Psoas muscle (tissue), 8 donors: ENCODE results near the gene ECI1. TPM values are rescaled to one million over a fixed set of nuclear protein-coding genes. Genes with fewer than 3 reads are reported as not detected.

Experiments
- ATAC-seq, 4 donors: fragments of 200-7000 bp; cut with Tn5 transposase; one replicate each; pipeline ENCODE4 v1.9.1; 2020; ENCODE audit warnings: moderate library complexity in 3 of 4, mild to moderate bottlenecking in 2 of 4
- DNase-seq, 2 donors: peaks; one replicate each; pipeline ENCODE4 v3.0.0-alpha.2; 2020
- H3K27ac ChIP-seq: fragments of 200-600 bp; one replicate; pipeline ENCODE4 v1.8.0; 2022
- H3K27me3 ChIP-seq, 3 donors: fragments of 200-600 bp in 1 of 3; one replicate each; pipeline versions ENCODE4 v1.6.1 to v1.8.0; 2013 to 2022; ENCODE audit warnings: low read length in 2 of 3, mild to moderate bottlenecking in 2 of 3, moderate library complexity in 1 of 3; ENCODE audit not compliant: insufficient read depth in 3 of 3
- H3K36me3 ChIP-seq, 2 donors: fragments of 200-600 bp in 1 of 2; one replicate each; pipeline versions ENCODE4 v1.6.1 to v1.8.0; 2013 to 2022; ENCODE audit warnings: low read depth in 1 of 2, mild to moderate bottlenecking in 1 of 2, moderate library complexity in 1 of 2; ENCODE audit not compliant: insufficient read depth in 1 of 2
- H3K4me1 ChIP-seq: fragments of 200-600 bp; one replicate; pipeline ENCODE4 v1.8.0; 2022
- H3K4me3 ChIP-seq: fragments of 200-600 bp; one replicate; pipeline ENCODE4 v1.8.0; 2022; ENCODE audit warnings: mild to moderate bottlenecking
- H3K9me3 ChIP-seq: fragments of 200-600 bp; one replicate; pipeline ENCODE4 v1.8.0; 2022
- CTCF ChIP-seq: fragments of 200-600 bp; IDR thresholded peaks from one replicate; pipeline ENCODE4 v1.8.0; 2022; ENCODE audit warnings: antibody characterized with exemption
- WGBS, 3 donors: extraction: QIAGEN DNeasy Blood & Tissue Kit; methylation state at CpG; one replicate each; pipeline versions ENCODE4 v1.1.6 to v1.1.7; 2013; 5-methylcytosine and 5-hydroxymethylcytosine counted together
- intact Hi-C, 2 donors: fragments of 100-400 bp; cut with DNase I; formaldehyde crosslinking; loops; one replicate each; pipeline versions ENCODE4 v1.11.0 to v1.14.2; 2022
- polyA plus RNA-seq, 3 donors: library from polyadenylated mRNA; stranded (reverse); fragments of 200-250 nt; gene quantifications; one replicate each; pipeline ENCODE4 v1.2.3, GENCODE V29; 2013
- total RNA-seq, 4 donors: library from RNA; stranded (reverse); fragmentation: NEBNext Ultra II Directional in 2 of 4; extraction: Animal tissue kit (Norgen Biotek cat#: 25700) in 2 of 4; gene quantifications; one replicate each; pipeline versions ENCODE4 v1.2.1 to v1.2.4, GENCODE V29; 2021 to 2023
- donor health status: healthy with polysubstance abuse.
- donor health status: DM: no; HTN: no; CAD: no; lungs with moderate emphysema.
- donor health status: Bipolar disorder and iron deficiency.
- donor health status: healthy.
- donor health status: DM: yes; HTN: yes; CAD: no.
- donor health status: DM: no; HTN: no; CAD: no.
- donor health status: DM: no; HTN: no; CAD: no.
- donor health status: DM: yes; HTN: yes; CAD: no.

Gene ECI1
- total and polyA plus RNA-seq, 7 donors, result 81.7 to 205 (median 138) TPM

GRCh38 chr16:2250652-2251295, 613 bp downstream of the ECI1 start:
- intact Hi-C loops, result loop anchor here in 1 of 2 donors (1.0 to 5.0 kb wide), 3 partner anchors 33 to 93 kb away; partner anchors contain the start of gene TRAF7

GRCh38 chr16:2246301-2246885, 5.0 kb downstream of the ECI1 start:
- H3K36me3 ChIP-seq, result peaks cover 15 to 69% of the 10 kb centered on the region in 2 donors
- H3K4me1 ChIP-seq, result peaks cover 10% of the 10 kb centered on the region
- no peak for TF ChIP-seq CTCF
- no peak overlapping the region for H3K4me3 ChIP-seq
- intact Hi-C loops, result loop anchor here (2.0 kb wide), 1 partner anchor 20 kb away; no protein-coding TSS in a partner anchor
- H3K9me3 ChIP-seq, result no peaks in the 10 kb centered on the region
- WGBS, 3 donors, result 68 to 76% (median 72%) methylated on average over 18 of the region's 18 CpGs
- H3K27me3 ChIP-seq, result no peaks in the 10 kb centered on the region
- no peak overlapping the region for H3K27ac ChIP-seq
- peak in 1 of 2 donors; percentile 26 for DNase-seq
- ATAC-seq, result no peak

More at GRCh38 chr16:2250652-2251295, 613 bp downstream of the ECI1 start:
- peaks cover 11 to 61% of the 10 kb centered on the region in 2 donors for H3K36me3 ChIP-seq
- peak overlapping the region; percentile 73 for H3K4me3 ChIP-seq
- DNase-seq (peak in 1 of 2 donors; percentile 71), ATAC-seq (peak; percentile 0 to 41 (median 8))
- no peak for TF ChIP-seq CTCF
- 2 to 3% (median 3%) methylated on average over 30 to 35 of the region's 35 CpGs for WGBS, 3 donors
- no peaks in the 10 kb centered on the region for H3K9me3 ChIP-seq
- H3K4me1 ChIP-seq, result peaks cover 18% of the 10 kb centered on the region
- peak overlapping the region; percentile 87 for H3K27ac ChIP-seq
- no peaks in the 10 kb centered on the region for H3K27me3 ChIP-seq

GRCh38 chr16:2244926-2245795, 6.2 kb downstream of the ECI1 start:
- intact Hi-C loops, result no loop called here

GRCh38 chr16:2244301-2244700, 7.1 kb downstream of the ECI1 start:
- DNase-seq, result no peak
- Histone ChIP-seq H3K9me3 (no peaks in the 10 kb centered on the region), H3K27me3 (no peaks in the 10 kb centered on the region), H3K4me1 (no peaks in the 10 kb centered on the region), H3K36me3 (peaks cover 15 to 86% of the 10 kb centered on the region in 2 donors), H3K27ac (no peak overlapping the region), H3K4me3 (no peak overlapping the region)
- TF ChIP-seq CTCF, result no peak
- intact Hi-C loops, result no loop called here
- ATAC-seq, result peak in 1 of 4 donors; percentile 16
- 62 to 76% (median 74%) methylated on average over 16 to 17 of the region's 17 CpGs for WGBS, 3 donors

More at GRCh38 chr16:2244926-2245795, 6.2 kb downstream of the ECI1 start:
- DNase-seq (no peak), ATAC-seq (no peak)
- Histone ChIP-seq H3K4me1 (peaks cover 6% of the 10 kb centered on the region), H3K36me3 (peaks cover 15 to 81% of the 10 kb centered on the region in 2 donors), H3K27me3 (no peaks in the 10 kb centered on the region), H3K27ac (no peak overlapping the region), H3K4me3 (no peak overlapping the region), H3K9me3 (no peaks in the 10 kb centered on the region)
- 91 to 92% (median 92%) methylated on average over 30 of the region's 30 CpGs for WGBS, 3 donors
- no peak for TF ChIP-seq CTCF
